KOPT-K1 (cell line): ENCODE measurements around the gene PNMT.

Experiments
- H3K27ac ChIP-seq: fragments of 200-600 bp; sonication (generic); 2 replicates; pipeline ENCODE4 v1.5.1; 2016; ENCODE audit warnings: antibody characterized with exemption, mild to moderate bottlenecking, low read depth, low read length; ENCODE audit not compliant: poor library complexity, severe bottlenecking
- H3K36me3 ChIP-seq: fragments of 200-600 bp; sonication (generic); 2 replicates; pipeline ENCODE4 v1.5.1; 2017; ENCODE audit warnings: antibody characterized with exemption, mild to moderate bottlenecking, low read length, moderate library complexity; ENCODE audit not compliant: insufficient read depth
- H3K9me3 ChIP-seq: fragments of 200-600 bp; sonication (generic); 2 replicates; pipeline ENCODE4 v1.5.1; 2017; ENCODE audit warnings: antibody characterized with exemption, low read length, mild to moderate bottlenecking; ENCODE audit not compliant: insufficient read depth, poor library complexity, severe bottlenecking

Gene PNMT

GRCh38 chr17:39640591-39641031, 27.6 kb upstream of the PNMT start:
- no peaks in the 10 kb centered on the region for H3K9me3 ChIP-seq
- peaks cover 18% of the 10 kb centered on the region; the same call in 1 of the 2 replicates for H3K36me3 ChIP-seq
- no peak overlapping the region for H3K27ac ChIP-seq

- H3K9me3 ChIP-seq: no peaks in the 10 kb centered on the region
- H3K36me3 ChIP-seq: peaks cover 18% of the 10 kb centered on the region; the same call in 1 of the 2 replicates
- H3K27ac ChIP-seq: no peak overlapping the region
Observed at GRCh38 chr17:39641097-39641496, 27.2 kb upstream of the PNMT start.

- no peaks in the 10 kb centered on the region for H3K9me3 ChIP-seq
- peaks cover 18% of the 10 kb centered on the region; the same call in 1 of the 2 replicates for H3K36me3 ChIP-seq
- H3K27ac ChIP-seq: no peak overlapping the region
Observed at GRCh38 chr17:39641883-39642282, 26.4 kb upstream of the PNMT start.

GRCh38 chr17:39642291-39643074, 25.8 kb upstream of the PNMT start:
- Histone ChIP-seq H3K9me3 (no peaks in the 10 kb centered on the region), H3K36me3 (peaks cover 18% of the 10 kb centered on the region; the same call in 1 of the 2 replicates), H3K27ac (no peak overlapping the region)

GRCh38 chr17:39643271-39643670, 25.0 kb upstream of the PNMT start:
- no peaks in the 10 kb centered on the region for H3K9me3 ChIP-seq
- no peak overlapping the region for H3K27ac ChIP-seq
- peaks cover 18% of the 10 kb centered on the region; the same call in 1 of the 2 replicates for H3K36me3 ChIP-seq

- H3K9me3 ChIP-seq: no peaks in the 10 kb centered on the region
- peaks cover 17% of the 10 kb centered on the region for H3K36me3 ChIP-seq
- H3K27ac ChIP-seq: no peak overlapping the region
Observed at GRCh38 chr17:39647256-39647655, 21.0 kb upstream of the PNMT start.

- H3K27ac ChIP-seq: no peak overlapping the region
- no peaks in the 10 kb centered on the region for H3K9me3 ChIP-seq
Observed at GRCh38 chr17:39648616-39649366, 19.5 kb upstream of the PNMT start.

GRCh38 chr17:39650121-39650579, 18.1 kb upstream of the PNMT start:
- Histone ChIP-seq H3K36me3 (peaks cover 35% of the 10 kb centered on the region), H3K27ac (no peak overlapping the region)

More at GRCh38 chr17:39648616-39649366, 19.5 kb upstream of the PNMT start:
- H3K36me3 ChIP-seq: peaks cover 23% of the 10 kb centered on the region

GRCh38 chr17:39651923-39652586, 16.2 kb upstream of the PNMT start:
- Histone ChIP-seq H3K36me3 (peaks cover 51% of the 10 kb centered on the region), H3K27ac (no peak overlapping the region), H3K9me3 (no peaks in the 10 kb centered on the region)

More at GRCh38 chr17:39650121-39650579, 18.1 kb upstream of the PNMT start:
- no peaks in the 10 kb centered on the region for H3K9me3 ChIP-seq

- peaks cover 57% of the 10 kb centered on the region for H3K36me3 ChIP-seq
- no peaks in the 10 kb centered on the region for H3K9me3 ChIP-seq
- H3K27ac ChIP-seq: no peak overlapping the region
Observed at GRCh38 chr17:39652587-39653315, 15.5 kb upstream of the PNMT start.

GRCh38 chr17:39653316-39653661, 15.0 kb upstream of the PNMT start:
- Histone ChIP-seq H3K27ac (no peak overlapping the region), H3K9me3 (no peaks in the 10 kb centered on the region), H3K36me3 (peaks cover 62% of the 10 kb centered on the region)

GRCh38 chr17:39653662-39654331, 14.5 kb upstream of the PNMT start:
- peaks cover 66% of the 10 kb centered on the region for H3K36me3 ChIP-seq
- no peak overlapping the region for H3K27ac ChIP-seq
- H3K9me3 ChIP-seq: no peaks in the 10 kb centered on the region

- Histone ChIP-seq H3K36me3 (peaks cover 70% of the 10 kb centered on the region), H3K9me3 (no peaks in the 10 kb centered on the region), H3K27ac (no peak overlapping the region)
Observed at GRCh38 chr17:39655105-39655504, 13.1 kb upstream of the PNMT start.

GRCh38 chr17:39658346-39658745, 9.9 kb upstream of the PNMT start:
- H3K27ac ChIP-seq: no peak overlapping the region
- H3K9me3 ChIP-seq: no peaks in the 10 kb centered on the region
- peaks cover 94% of the 10 kb centered on the region for H3K36me3 ChIP-seq
